H9 (cell line): ENCODE data around the gene RAI2. TPM values are rescaled to one million over a fixed set of nuclear protein-coding genes. Genes with fewer than 3 reads are reported as not detected.
A peak's percentile ranks its signal among the peaks of the same experiment; 100 is the strongest.

ENCODE experiments used
- DNase-seq: peaks from one replicate; pipeline ENCODE4 v3.0.0-alpha.2; 2017
- H2AFZ ChIP-seq: one replicate; pipeline ENCODE4 v1.6.1; 2013; ENCODE audit warnings: mild to moderate bottlenecking, low read length, control low read depth, moderate library complexity
- H2AK5ac ChIP-seq: 2 replicates; pipeline ENCODE4 v1.6.1; 2013; ENCODE audit warnings: low read length, control low read depth, mixed read lengths; ENCODE audit not compliant: insufficient read length
- H2BK120ac ChIP-seq: one replicate; pipeline ENCODE4 v1.6.1; 2013; ENCODE audit warnings: low read depth, mild to moderate bottlenecking, low read length, control low read depth, inconsistent platforms; ENCODE audit not compliant: poor library complexity, severe bottlenecking
- H2BK12ac ChIP-seq: 2 replicates; pipeline ENCODE4 v1.6.1; 2013; ENCODE audit warnings: low read length, control low read depth, mixed read lengths, low read depth; ENCODE audit not compliant: insufficient read length
- H2BK15ac ChIP-seq: 2 replicates; pipeline ENCODE4 v1.6.1; 2013; ENCODE audit warnings: low read depth, low read length, control low read depth
- H2BK20ac ChIP-seq: one replicate; pipeline ENCODE4 v1.6.1; 2013; ENCODE audit warnings: low read depth, mild to moderate bottlenecking, low read length, control low read depth, inconsistent platforms; ENCODE audit not compliant: poor library complexity, severe bottlenecking
- H2BK5ac ChIP-seq: 2 replicates; pipeline ENCODE4 v1.6.1; 2013; ENCODE audit warnings: low read length, control low read depth, mixed read lengths; ENCODE audit not compliant: insufficient read length
- H3K14ac ChIP-seq: 2 replicates; pipeline ENCODE4 v1.6.1; 2013; ENCODE audit warnings: low read length, control low read depth; ENCODE audit not compliant: insufficient read depth
- H3K18ac ChIP-seq: 2 replicates; pipeline ENCODE4 v1.6.1; 2013; ENCODE audit warnings: low read depth, mild to moderate bottlenecking, mixed read lengths, low read length, control low read depth; ENCODE audit not compliant: insufficient read length
- H3K23ac ChIP-seq: 2 replicates; pipeline ENCODE4 v1.6.1; 2013; ENCODE audit warnings: low read length, control low read depth, mixed read lengths, low read depth; ENCODE audit not compliant: insufficient read length
- H3K23me2 ChIP-seq: 2 replicates; pipeline ENCODE4 v1.6.1; 2013; ENCODE audit warnings: low read depth, mild to moderate bottlenecking, mixed read lengths, low read length, control low read depth; ENCODE audit not compliant: insufficient read length, poor library complexity, severe bottlenecking
- H3K27ac ChIP-seq: 2 replicates; pipeline ENCODE4 v1.5.1; 2013; ENCODE audit warnings: low read length, control low read depth, mixed read lengths, low read depth; ENCODE audit not compliant: insufficient read length
- H3K27me3 ChIP-seq: 2 replicates; pipeline ENCODE4 v1.6.1; 2013; ENCODE audit warnings: low read length, control low read depth, inconsistent platforms; ENCODE audit not compliant: insufficient read depth
- H3K4ac ChIP-seq: 2 replicates; pipeline ENCODE4 v1.6.1; 2013; ENCODE audit warnings: low read depth, mild to moderate bottlenecking, control low read depth, inconsistent platforms, low read length, moderate library complexity
- H3K4me1 ChIP-seq: 2 replicates; pipeline ENCODE4 v1.6.1; 2013; ENCODE audit warnings: low read length, control low read depth, inconsistent platforms; ENCODE audit not compliant: insufficient read depth
- H3K4me2 ChIP-seq: 2 replicates; pipeline ENCODE4 v1.6.1; 2013; ENCODE audit warnings: low read length, control low read depth, mixed read lengths; ENCODE audit not compliant: insufficient read length, insufficient read depth
- H3K56ac ChIP-seq: 2 replicates; pipeline ENCODE4 v1.6.1; 2013; ENCODE audit warnings: low read depth, mild to moderate bottlenecking, mixed read lengths, low read length, control low read depth; ENCODE audit not compliant: insufficient read length
- H3K79me1 ChIP-seq: 2 replicates; pipeline ENCODE4 v1.6.1; 2013; ENCODE audit warnings: low read depth, mild to moderate bottlenecking, moderate library complexity, low read length, control low read depth, inconsistent platforms; ENCODE audit not compliant: insufficient read depth, poor library complexity, severe bottlenecking
- H3K79me2 ChIP-seq: 2 replicates; pipeline ENCODE4 v1.6.1; 2013; ENCODE audit warnings: low read length, control low read depth, inconsistent platforms; ENCODE audit not compliant: insufficient read depth
- H3K9ac ChIP-seq: 2 replicates; pipeline ENCODE4 v1.6.1; 2013; ENCODE audit warnings: low read length, control low read depth, mixed read lengths; ENCODE audit not compliant: insufficient read length; ENCODE audit errors: extremely low read depth
- H3K9me3 ChIP-seq: one replicate; pipeline ENCODE4 v1.6.1; 2013; ENCODE audit warnings: low read depth, low read length, inconsistent platforms; ENCODE audit not compliant: control insufficient read depth
- H3T11ph ChIP-seq: one replicate; pipeline ENCODE4 v1.6.1; 2013; ENCODE audit warnings: mild to moderate bottlenecking, low read length, control low read depth, inconsistent platforms
- H4K20me1 ChIP-seq: one replicate; pipeline ENCODE4 v1.6.1; 2013; ENCODE audit not compliant: control insufficient read depth, insufficient read length, insufficient read depth
- H4K5ac ChIP-seq: 2 replicates; pipeline ENCODE4 v1.6.1; 2013; ENCODE audit warnings: low read depth, mild to moderate bottlenecking, mixed read lengths, low read length, control low read depth; ENCODE audit not compliant: insufficient read length
- H4K8ac ChIP-seq: replicated peaks from 2 replicates; pipeline ENCODE4 v1.6.1; 2013; ENCODE audit warnings: low read length, control low read depth, mixed read lengths, low read depth; ENCODE audit not compliant: insufficient read length
- H4K91ac ChIP-seq: 2 replicates; pipeline ENCODE4 v1.6.1; 2013; ENCODE audit warnings: low read depth, mild to moderate bottlenecking, moderate library complexity, mixed read lengths, low read length, control low read depth; ENCODE audit not compliant: insufficient read length
- H3K27ac Mint-ChIP-seq, 3 experiments: 2 replicates in 2 of 3; 3 replicates in 1 of 3; pipeline ENCODE4 v1.8.0; 2020 to 2021; ENCODE audit warnings: mixed read lengths in 3 of 3, mild to moderate bottlenecking in 1 of 3, moderate library complexity in 1 of 3
- H3K27me3 Mint-ChIP-seq: 2 replicates; pipeline ENCODE4 v1.8.0; 2021; ENCODE audit warnings: low read depth, mild to moderate bottlenecking, moderate library complexity, mixed read lengths
- H3K36me3 Mint-ChIP-seq, 3 experiments: 2 replicates in 2 of 3; 3 replicates in 1 of 3; pipeline ENCODE4 v1.8.0; 2020 to 2021; ENCODE audit warnings: low read depth in 3 of 3, mixed read lengths in 3 of 3; ENCODE audit not compliant: insufficient read depth in 1 of 3
- H3K4me1 Mint-ChIP-seq, 2 experiments: 2 replicates each; pipeline ENCODE4 v1.8.0; 2020; ENCODE audit warnings: mixed read lengths in 2 of 2
- H3K4me3 Mint-ChIP-seq, 2 experiments: 2 replicates in 1 of 2; 3 replicates in 1 of 2; pipeline ENCODE4 v1.8.0; 2020 to 2021; ENCODE audit warnings: mild to moderate bottlenecking in 2 of 2, mixed read lengths in 2 of 2, moderate library complexity in 1 of 2
- H3K9me3 Mint-ChIP-seq, 2 experiments: 2 replicates in 1 of 2; 3 replicates in 1 of 2; pipeline ENCODE4 v1.8.0; 2020; ENCODE audit warnings: mild to moderate bottlenecking in 2 of 2, mixed read lengths in 2 of 2, moderate library complexity in 1 of 2
- WGBS: extraction: QIAGEN DNeasy Blood & Tissue Kit; methylation state at CpG from one replicate; pipeline ENCODE4 v1.1.7; 2013; ENCODE audit warnings: missing lambda C conversion rate, low lambda C conversion rate, mixed read lengths; ENCODE audit not compliant: insufficient read length; ENCODE audit errors: extremely low coverage; 5-methylcytosine and 5-hydroxymethylcytosine counted together
- total RNA-seq: library from RNA; stranded (reverse); gene quantifications from 2 replicates; pipeline ENCODE4 v1.2.1, GENCODE V29; 2021
- TF ChIP-seq, protein P1 (sequence below): fragments of 200-600 bp; sonication (generic); conservative IDR thresholded peaks from 3 replicates; pipeline ENCODE4 v1.8.0; 2021; ENCODE audit warnings: antibody characterized with exemption, mild to moderate bottlenecking

Gene RAI2
- total RNA-seq, 1 experiment from 2014 or later = 0.72 TPM

DNA sequence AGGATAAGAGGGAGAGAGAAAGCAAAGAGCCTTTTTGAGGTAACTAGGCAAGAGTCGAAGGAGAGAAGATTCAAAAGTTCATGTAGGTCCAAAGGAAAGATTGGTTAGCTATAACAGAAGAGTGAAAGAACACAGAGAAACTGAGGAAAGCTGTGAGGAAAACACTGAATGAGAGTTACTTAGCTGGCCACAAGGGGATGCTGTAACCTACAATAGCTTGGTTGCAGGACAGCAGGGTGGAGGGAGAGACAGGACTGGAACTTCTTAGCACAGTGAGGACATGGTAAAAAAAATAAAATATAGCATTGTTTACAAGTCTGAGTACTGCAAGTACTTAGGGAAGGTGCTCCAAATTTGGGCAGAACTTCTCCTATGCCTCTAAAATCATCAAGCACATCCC is 48.3 kb downstream of the RAI2 start:
- no peak overlapping the region for H3K4me2 ChIP-seq
- no peak overlapping the region for H4K5ac ChIP-seq
- no peak overlapping the region for H3K18ac ChIP-seq
- H3K23me2 ChIP-seq = no peaks in the 10 kb centered on the region
- Mint-ChIP-seq H3K9me3 (peaks cover 44 to 55% of the 10 kb centered on the region in 2 experiments), H3K4me3 (no peak overlapping the region), H3K4me1 (peaks cover 4 to 5% of the 10 kb centered on the region in 2 experiments; a peak in 1 of 4 replicates), H3K27ac (no peak overlapping the region), H3K27me3 (peaks cover 6% of the 10 kb centered on the region), H3K36me3 (peaks cover 0 to under 1% (median 0%) of the 10 kb centered on the region in 3 experiments; a peak in 1 of 7 replicates)
- no peak overlapping the region for H2BK12ac ChIP-seq
- no peak overlapping the region for H2BK120ac ChIP-seq
- H3K27ac ChIP-seq = no peak overlapping the region
- H3K79me1 ChIP-seq = no peaks in the 10 kb centered on the region
- DNase-seq = no peak
- no peak overlapping the region for H2AFZ ChIP-seq
- no peak overlapping the region for H4K8ac ChIP-seq
- no peaks in the 10 kb centered on the region for H4K20me1 ChIP-seq
- H3K4ac ChIP-seq = no peak overlapping the region
- H3T11ph ChIP-seq = no peak overlapping the region
- no peaks in the 10 kb centered on the region for H3K27me3 ChIP-seq
- H2BK5ac ChIP-seq = no peak overlapping the region
- H2AK5ac ChIP-seq = no peak overlapping the region
- H3K4me1 ChIP-seq = no peaks in the 10 kb centered on the region
- H3K79me2 ChIP-seq = no peaks in the 10 kb centered on the region
- H3K9me3 ChIP-seq = peaks cover 3% of the 10 kb centered on the region
- H3K9ac ChIP-seq = no peak overlapping the region
- no peak overlapping the region for H4K91ac ChIP-seq
- no peak overlapping the region for H3K56ac ChIP-seq
- H3K14ac ChIP-seq = no peak overlapping the region
- TF ChIP-seq, protein P1, sequence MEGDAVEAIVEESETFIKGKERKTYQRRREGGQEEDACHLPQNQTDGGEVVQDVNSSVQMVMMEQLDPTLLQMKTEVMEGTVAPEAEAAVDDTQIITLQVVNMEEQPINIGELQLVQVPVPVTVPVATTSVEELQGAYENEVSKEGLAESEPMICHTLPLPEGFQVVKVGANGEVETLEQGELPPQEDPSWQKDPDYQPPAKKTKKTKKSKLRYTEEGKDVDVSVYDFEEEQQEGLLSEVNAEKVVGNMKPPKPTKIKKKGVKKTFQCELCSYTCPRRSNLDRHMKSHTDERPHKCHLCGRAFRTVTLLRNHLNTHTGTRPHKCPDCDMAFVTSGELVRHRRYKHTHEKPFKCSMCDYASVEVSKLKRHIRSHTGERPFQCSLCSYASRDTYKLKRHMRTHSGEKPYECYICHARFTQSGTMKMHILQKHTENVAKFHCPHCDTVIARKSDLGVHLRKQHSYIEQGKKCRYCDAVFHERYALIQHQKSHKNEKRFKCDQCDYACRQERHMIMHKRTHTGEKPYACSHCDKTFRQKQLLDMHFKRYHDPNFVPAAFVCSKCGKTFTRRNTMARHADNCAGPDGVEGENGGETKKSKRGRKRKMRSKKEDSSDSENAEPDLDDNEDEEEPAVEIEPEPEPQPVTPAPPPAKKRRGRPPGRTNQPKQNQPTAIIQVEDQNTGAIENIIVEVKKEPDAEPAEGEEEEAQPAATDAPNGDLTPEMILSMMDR = peak; percentile 75
- no CpG with 5 or more reads among the region's 1 CpG for WGBS
- H2BK20ac ChIP-seq = no peak overlapping the region
- no peak overlapping the region for H3K23ac ChIP-seq
- no peak overlapping the region for H2BK15ac ChIP-seq
